Heart left ventricle (tissue), 16 donors: ENCODE measurements around the gene SMIM32. TPM values are rescaled to one million over a fixed set of nuclear protein-coding genes. Genes with fewer than 3 reads are reported as not detected.

ENCODE experiments used
- ATAC-seq, 4 donors: fragments of 200-7000 bp; cut with Tn5 transposase; one replicate each; pipeline ENCODE4 v1.9.1; 2020 to 2022; ENCODE audit warnings: moderate library complexity in 4 of 4, mild to moderate bottlenecking in 3 of 4, moderate number of reproducible peaks in 1 of 4
- DNase-seq, 5 donors: peaks; one replicate each; pipeline ENCODE4 v3.0.0-alpha.2; 2020
- H3K27ac ChIP-seq, 12 donors: fragments of 200-600 bp; sonication (generic) in 4 of 12; one replicate each; pipeline versions ENCODE4 v1.5.0 to v1.8.0; 2016 to 2022; ENCODE audit warnings: mild to moderate bottlenecking in 2 of 12
- H3K27me3 ChIP-seq, 9 donors: fragments of 200-600 bp; sonication (generic) in 2 of 9; one replicate each; pipeline versions ENCODE4 v1.5.1 to v1.8.0; 2016 to 2022; ENCODE audit warnings: mild to moderate bottlenecking in 3 of 9
- H3K36me3 ChIP-seq, 9 donors: fragments of 200-600 bp; sonication (generic) in 2 of 9; one replicate each; pipeline versions ENCODE4 v1.5.0 to v1.8.0; 2018 to 2022; ENCODE audit warnings: mild to moderate bottlenecking in 2 of 9
- H3K4me1 ChIP-seq, 12 donors: fragments of 200-600 bp; sonication (generic) in 4 of 12; one replicate each; pipeline versions ENCODE4 v1.5.0 to v1.8.0; 2016 to 2022; ENCODE audit warnings: mild to moderate bottlenecking in 3 of 12
- H3K4me3 ChIP-seq, 12 donors: fragments of 200-600 bp; sonication (generic) in 4 of 12; one replicate each; pipeline versions ENCODE4 v1.5.0 to v1.8.0; 2017 to 2022; ENCODE audit warnings: mild to moderate bottlenecking in 9 of 12, moderate library complexity in 4 of 12
- H3K9me3 ChIP-seq, 12 donors: fragments of 200-600 bp; sonication (generic) in 4 of 12; one replicate each; pipeline versions ENCODE4 v1.5.0 to v1.8.0; 2016 to 2022; ENCODE audit warnings: mild to moderate bottlenecking in 1 of 12
- POLR2A ChIP-seq, 2 donors: fragments of 450-650 bp; IDR thresholded peaks; one replicate each; pipeline ENCODE4 v1.6.1; 2017; ENCODE audit warnings: antibody characterized with exemption in 2 of 2, mild to moderate bottlenecking in 2 of 2, moderate library complexity in 2 of 2
- WGBS, 4 donors: extraction: QIAGEN DNeasy Blood & Tissue Kit in 2 of 4; methylation state at CpG; one replicate each; pipeline versions ENCODE4 v1.1.5 to v1.1.7; 2013 to 2018; 5-methylcytosine and 5-hydroxymethylcytosine counted together
- intact Hi-C, 10 donors: fragments of 100-400 bp; cut with DNase I; formaldehyde crosslinking; loops; one replicate each; pipeline versions ENCODE4 v1.11.1 to v1.14.2; 2022
- long read RNA-seq, 3 donors: library from polyadenylated mRNA; unstranded; transcript quantifications; one replicate each; pipeline ENCODE4 v2.0.0, GENCODE V29; 2020 to 2021
- polyA plus RNA-seq, 2 donors: library from polyadenylated mRNA; stranded (reverse); fragments of 200-250 nt; gene quantifications; one replicate each; pipeline ENCODE4 v1.2.3, GENCODE V29; 2013
- total RNA-seq, 9 donors: library from RNA; depleted of rRNA in 2 of 9; stranded (reverse); fragments of >200 nt in 2 of 9; fragmentation: NEBNext Ultra II Directional in 3 of 9; extraction: Animal tissue kit (Norgen Biotek cat#: 25700) in 3 of 9; gene quantifications; one replicate each; pipeline versions ENCODE4 v1.1.0 to v1.2.4, GENCODE V29; 2016 to 2023
- TF ChIP-seq, protein P1 (sequence below), 12 donors: fragments of 200-600 bp; sonication (generic) in 4 of 12; IDR thresholded peaks; one replicate each; pipeline versions ENCODE4 v1.5.0 to v1.8.0; 2018 to 2022; ENCODE audit warnings: antibody characterized with exemption in 12 of 12, mild to moderate bottlenecking in 5 of 12
- donor health status: ischemic (EF 13 %, LVEDD 7.1; RV severe dilation, severe dysfunction).
- donor health status: healthy with polysubstance abuse.
- donor health status: DM: no; HTN: yes; CAD: no.
- donor health status: DM: no; HTN: no; CAD: no.
- donor health status: ischemic (EF 25% LVEDD 6.9; RV normal size, moderate dysfunction).
- donor health status: ischemic (EF 25% LVEDD 5.7; RV mildly dilated, moderate dysfunction).
- donor health status: healthy.
- donor health status: DM: yes; HTN: yes; CAD: no.
- donor health status: ischemic (EF 35%, LVEDD 5.7; RV mildly dilated, moderate dysfunction).
- donor health status: nonischemic (EF 11% LVEDD 7.7; RV severe dilation, severe dysfunction).
- donor health status: DM: yes; HTN: yes; CAD: no.
- donor health status: PGD.
- donor health status: ischemic (EF 29% LVEDD 5.4; RV normal size, mild dysfunction).
- donor health status: nonischemic (EF 23%, LVEDD 6.1; RV moderate dilation, normal function).

Gene SMIM32
- total RNA-seq (not detected), polyA plus RNA-seq (not detected)
- long read RNA-seq, donor 1 = 0 reads
- long read RNA-seq, donor 2 = 0 reads
- long read RNA-seq, donor 3 = 0 reads

DNA sequence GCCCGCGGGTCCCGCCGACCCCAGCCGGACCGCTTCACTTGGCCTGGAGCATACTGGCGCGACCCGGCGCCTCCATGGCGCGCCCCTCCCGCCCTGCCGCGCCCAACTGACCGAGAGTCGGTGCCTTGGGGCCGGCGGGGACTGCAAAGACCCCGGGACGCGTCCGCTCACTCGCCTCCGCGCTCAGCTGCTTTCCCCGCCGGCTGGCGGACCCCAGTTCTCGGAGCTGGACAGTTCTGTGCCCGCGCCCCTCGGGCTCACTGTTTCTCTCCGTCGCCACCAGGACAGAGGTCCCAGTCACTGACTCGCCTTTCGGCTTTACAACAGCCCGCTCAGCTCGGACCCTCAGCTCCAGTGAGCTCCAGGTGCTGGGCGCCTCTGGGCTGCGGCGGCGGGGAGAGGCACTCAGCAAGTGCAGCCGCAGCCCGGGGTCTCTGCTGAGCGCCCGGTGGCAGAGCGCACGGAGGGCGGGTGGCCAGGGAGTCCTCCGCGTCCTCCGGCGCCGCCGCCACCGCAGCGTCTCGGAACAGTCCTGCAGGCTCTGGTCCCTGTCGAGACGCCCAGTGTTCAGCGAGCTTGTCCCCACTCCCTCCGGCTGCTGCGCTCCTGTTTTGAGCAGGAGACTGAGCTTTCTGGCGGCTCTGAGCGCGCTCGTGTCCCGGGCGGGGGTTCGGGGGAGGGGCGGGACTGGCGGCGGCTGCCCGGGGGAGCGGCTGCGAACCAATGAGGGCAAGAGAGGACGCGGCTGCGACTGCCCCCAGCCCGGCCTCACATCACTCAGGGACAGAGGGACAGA is at the start of gene SMIM32:
SMIM32 (minus strand) TSS at position 637 of the 796 bp plus-strand sequence. CDS start 638 bp downstream, outside the sequence.
- Histone ChIP-seq H3K27me3 (peaks cover 9 to 40% (median 37%) of the 10 kb centered on the region in 9 donors), H3K4me1 (peaks cover 0 to 28% (median 15%) of the 10 kb centered on the region in 12 donors), H3K4me3 (peak within 1 kb of the TSS; percentile 28 to 66 (median 50)), H3K27ac (no peak within 1 kb of the TSS), H3K36me3 (peaks cover 0 to 17% (median 7%) of the 10 kb centered on the region in 9 donors), H3K9me3 (no peaks in the 10 kb centered on the region)
- intact Hi-C loops = no loop called here
- DNase-seq = peak in 1 of 5 donors; percentile 32
- peak in 3 of 4 donors; percentile 40 to 63 (median 60) for ATAC-seq
- TF ChIP-seq POLR2A (IDR thresholded peaks at IDR 0.05) = no peak
- WGBS, 4 donors = 1% methylated on average over 48 to 81 of the region's 81 CpGs

DNA sequence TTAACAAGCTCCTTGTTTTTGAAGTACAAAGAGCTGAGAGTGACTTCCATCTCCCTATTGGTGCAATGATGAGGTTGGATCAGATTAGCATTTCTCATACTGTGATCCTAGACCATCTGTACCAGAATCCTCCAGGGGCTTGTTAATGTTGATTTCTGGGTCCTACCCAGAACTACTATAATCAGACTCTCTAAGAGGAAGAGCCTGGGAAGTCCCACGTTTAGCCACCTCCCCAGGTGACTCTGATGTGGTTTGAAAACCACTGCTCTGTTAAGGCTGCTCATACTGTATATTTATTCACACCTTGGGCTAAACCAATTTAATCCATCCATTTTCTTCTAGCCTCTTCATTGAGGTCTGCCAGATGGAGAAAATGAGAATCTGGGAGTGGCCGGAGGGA is 49.6 kb upstream of the SMIM32 start:
- no peak overlapping the region for H3K4me3 ChIP-seq
- ATAC-seq = no peak
- intact Hi-C loops = loop anchor here in 4 of 10 donors (10.0 kb wide), 2 partner anchors 182 to 432 kb away; no protein-coding TSS in a partner anchor

DNA sequence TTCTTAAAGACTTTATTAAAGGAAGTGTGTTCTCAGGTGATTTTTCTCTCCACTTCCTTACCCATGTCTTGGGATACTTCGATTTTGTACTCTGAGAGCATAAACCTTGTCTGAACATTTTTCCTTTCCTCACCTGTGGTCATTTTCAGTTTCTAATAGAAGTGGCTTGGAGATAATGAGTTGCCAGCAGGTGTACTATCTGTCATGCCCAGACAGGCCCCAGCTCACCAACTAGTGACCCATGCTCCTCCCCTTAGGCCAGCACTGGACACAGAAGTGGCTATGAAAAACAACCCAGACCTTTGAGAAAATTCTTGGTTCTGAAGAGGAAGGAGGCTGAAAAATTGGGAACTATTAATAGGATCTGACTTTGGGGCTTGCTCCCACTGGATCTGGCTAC is 49.2 kb upstream of the SMIM32 start:
- TF ChIP-seq, protein P1, sequence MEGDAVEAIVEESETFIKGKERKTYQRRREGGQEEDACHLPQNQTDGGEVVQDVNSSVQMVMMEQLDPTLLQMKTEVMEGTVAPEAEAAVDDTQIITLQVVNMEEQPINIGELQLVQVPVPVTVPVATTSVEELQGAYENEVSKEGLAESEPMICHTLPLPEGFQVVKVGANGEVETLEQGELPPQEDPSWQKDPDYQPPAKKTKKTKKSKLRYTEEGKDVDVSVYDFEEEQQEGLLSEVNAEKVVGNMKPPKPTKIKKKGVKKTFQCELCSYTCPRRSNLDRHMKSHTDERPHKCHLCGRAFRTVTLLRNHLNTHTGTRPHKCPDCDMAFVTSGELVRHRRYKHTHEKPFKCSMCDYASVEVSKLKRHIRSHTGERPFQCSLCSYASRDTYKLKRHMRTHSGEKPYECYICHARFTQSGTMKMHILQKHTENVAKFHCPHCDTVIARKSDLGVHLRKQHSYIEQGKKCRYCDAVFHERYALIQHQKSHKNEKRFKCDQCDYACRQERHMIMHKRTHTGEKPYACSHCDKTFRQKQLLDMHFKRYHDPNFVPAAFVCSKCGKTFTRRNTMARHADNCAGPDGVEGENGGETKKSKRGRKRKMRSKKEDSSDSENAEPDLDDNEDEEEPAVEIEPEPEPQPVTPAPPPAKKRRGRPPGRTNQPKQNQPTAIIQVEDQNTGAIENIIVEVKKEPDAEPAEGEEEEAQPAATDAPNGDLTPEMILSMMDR (IDR thresholded peaks at IDR 0.05) = no peak
- TF ChIP-seq POLR2A (IDR thresholded peaks at IDR 0.05) = no peak
- WGBS, 4 donors = 60 to 74% (median 63%) methylated on average over 1 of the region's 1 CpG
- no peak for ATAC-seq
- Histone ChIP-seq H3K4me3 (no peak overlapping the region), H3K4me1 (no peaks in the 10 kb centered on the region), H3K36me3 (no peaks in the 10 kb centered on the region), H3K9me3 (no peaks in the 10 kb centered on the region), H3K27ac (no peak overlapping the region), H3K27me3 (peaks cover 0 to 9% (median 0%) of the 10 kb centered on the region in 9 donors)
- intact Hi-C loops = loop anchor here in 4 of 10 donors (10.0 kb wide), 2 partner anchors 183 to 433 kb away; no protein-coding TSS in a partner anchor
- DNase-seq = no peak

More for the DNA sequence above, 49.6 kb upstream of the SMIM32 start:
- 69 to 87% (median 78%) methylated on average over 2 of the region's 2 CpGs for WGBS, 4 donors
- no peaks in the 10 kb centered on the region for H3K36me3 ChIP-seq
- peaks cover 0 to 9% (median 0%) of the 10 kb centered on the region in 9 donors for H3K27me3 ChIP-seq
- DNase-seq = no peak
- H3K9me3 ChIP-seq = no peaks in the 10 kb centered on the region
- no peak overlapping the region for H3K27ac ChIP-seq
- TF ChIP-seq, protein P1 (IDR thresholded peaks at IDR 0.05) = no peak
- TF ChIP-seq POLR2A (IDR thresholded peaks at IDR 0.05) = no peak
- H3K4me1 ChIP-seq = no peaks in the 10 kb centered on the region

DNA sequence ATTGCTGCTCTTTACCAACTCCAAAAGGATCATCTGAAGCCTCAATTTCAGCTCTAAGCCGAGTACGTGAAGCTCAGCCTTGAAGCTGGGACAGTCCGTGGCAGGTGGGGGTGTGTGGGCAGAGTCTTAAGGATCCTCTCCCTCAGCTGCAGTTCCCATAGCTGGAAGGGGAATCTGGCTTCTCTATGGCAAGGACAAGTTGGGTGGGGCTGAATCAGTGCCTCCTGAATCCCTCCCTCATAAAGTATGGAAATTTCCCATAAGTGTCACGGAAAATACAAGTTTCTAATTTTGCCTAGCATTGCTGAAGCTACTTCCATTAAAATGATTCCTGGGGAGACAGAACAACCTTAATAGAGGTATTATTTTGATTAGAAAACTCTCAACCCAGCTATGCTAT is 47.9 kb upstream of the SMIM32 start:
- 82 to 94% (median 88%) methylated on average over 4 of the region's 4 CpGs for WGBS, 4 donors
- no peak overlapping the region for H3K27ac ChIP-seq
- ATAC-seq (no peak), DNase-seq (no peak)
- intact Hi-C loops = loop anchor here in 4 of 10 donors (10.0 kb wide), 2 partner anchors 184 to 434 kb away; no protein-coding TSS in a partner anchor
- H3K4me3 ChIP-seq = no peak overlapping the region
- H3K27me3 ChIP-seq = peaks cover 0 to 9% (median 0%) of the 10 kb centered on the region in 9 donors
- no peaks in the 10 kb centered on the region for H3K36me3 ChIP-seq
- no peaks in the 10 kb centered on the region for H3K9me3 ChIP-seq
- H3K4me1 ChIP-seq = no peaks in the 10 kb centered on the region
- no peak for TF ChIP-seq POLR2A (IDR thresholded peaks at IDR 0.05)
- TF ChIP-seq, protein P1 (IDR thresholded peaks at IDR 0.05) = no peak
